Neural progenitor cell (in vitro differentiated cells): ENCODE data around the gene SLC38A1. TPM values are rescaled to one million over a fixed set of nuclear protein-coding genes. Genes with fewer than 3 reads are reported as not detected.

Source experiments
- DNase-seq: peaks from one replicate; pipeline ENCODE4 v3.0.0-alpha.2; 2016; ENCODE audit warnings: low spot score
- H2AFZ ChIP-seq: fragments of 200-600 bp; sonication (generic); replicated peaks from 2 replicates; pipeline ENCODE4 v1.6.1; 2016; ENCODE audit warnings: antibody characterized with exemption
- H3F3A ChIP-seq: fragments of 200-600 bp; sonication (generic); 2 replicates; pipeline ENCODE4 v1.6.1; 2016; ENCODE audit warnings: antibody characterized with exemption, low read depth
- H3K27ac ChIP-seq: fragments of 200-600 bp; sonication (generic); 2 replicates; pipeline ENCODE4 v1.5.1; 2016; ENCODE audit warnings: mild to moderate bottlenecking
- H3K27me3 ChIP-seq: fragments of 200-600 bp; sonication (generic); 2 replicates; pipeline ENCODE4 v1.6.1; 2016; ENCODE audit warnings: mild to moderate bottlenecking, moderate library complexity
- H3K36me3 ChIP-seq: fragments of 200-600 bp; sonication (generic); 2 replicates; pipeline ENCODE4 v1.5.1; 2016
- H3K4me1 ChIP-seq: fragments of 200-600 bp; sonication (generic); 2 replicates; pipeline ENCODE4 v1.6.1; 2016; ENCODE audit warnings: mixed run types
- H3K4me2 ChIP-seq: fragments of 200-600 bp; sonication (generic); 2 replicates; pipeline ENCODE4 v1.6.1; 2016
- H3K4me3 ChIP-seq: fragments of 200-600 bp; sonication (generic); 2 replicates; pipeline ENCODE4 v1.5.1; 2016
- H3K79me2 ChIP-seq: fragments of 200-600 bp; sonication (generic); 2 replicates; pipeline ENCODE4 v1.6.1; 2016; ENCODE audit warnings: low read depth
- H3K9ac ChIP-seq: fragments of 200-600 bp; sonication (generic); 2 replicates; pipeline ENCODE4 v1.6.1; 2016
- H3K9me3 ChIP-seq: fragments of 200-600 bp; sonication (generic); 2 replicates; pipeline ENCODE4 v1.5.1; 2016; ENCODE audit warnings: low read depth
- H4K20me1 ChIP-seq: fragments of 200-600 bp; sonication (generic); 2 replicates; pipeline ENCODE4 v1.6.1; 2016; ENCODE audit warnings: low read depth
- H3K27ac Mint-ChIP-seq: 3 replicates; pipeline ENCODE4 v1.8.0; 2021; ENCODE audit warnings: mixed read lengths
- H3K27me3 Mint-ChIP-seq: 2 replicates; pipeline ENCODE4 v1.8.0; 2022; ENCODE audit warnings: low read depth, mild to moderate bottlenecking, inconsistent platforms, moderate library complexity, mixed read lengths; ENCODE audit not compliant: insufficient read depth
- H3K36me3 Mint-ChIP-seq: 3 replicates; pipeline ENCODE4 v1.8.0; 2021; ENCODE audit warnings: mixed read lengths
- H3K4me1 Mint-ChIP-seq: 3 replicates; pipeline ENCODE4 v1.8.0; 2021; ENCODE audit warnings: mixed read lengths
- H3K4me3 Mint-ChIP-seq: 3 replicates; pipeline ENCODE4 v1.8.0; 2021; ENCODE audit warnings: mild to moderate bottlenecking, moderate library complexity, mixed read lengths
- H3K9me3 Mint-ChIP-seq: 3 replicates; pipeline ENCODE4 v1.8.0; 2020; ENCODE audit warnings: mixed read lengths
- EZH2 ChIP-seq: fragments of 200-600 bp; sonication (generic); IDR thresholded peaks from 2 replicates; pipeline ENCODE4 v1.6.1; 2017; ENCODE audit warnings: antibody characterized with exemption, mild to moderate bottlenecking, moderate library complexity
- EZH2phosphoT487 ChIP-seq: fragments of 200-600 bp; sonication (generic); IDR thresholded peaks from 2 replicates; pipeline ENCODE4 v1.6.1; 2017; ENCODE audit warnings: antibody characterized with exemption
- total RNA-seq: library from RNA; depleted of rRNA; stranded (reverse); fragments of >200 nt; gene quantifications from 2 replicates; pipeline ENCODE4 v1.2.3, GENCODE V29; 2015; ENCODE audit warnings: low replicate concordance
- TF ChIP-seq, protein P1 (sequence below): fragments of 200-600 bp; sonication (generic); IDR thresholded peaks from 2 replicates; pipeline ENCODE4 v1.5.1; 2017; ENCODE audit warnings: antibody characterized with exemption, mild to moderate bottlenecking

SLC38A1 gene
- total RNA-seq, 1 donor from 2014 or later: 142 TPM

GRCh38 chr12:46154221-46154985 is 114.4 kb downstream of the SLC38A1 start:
- no peak overlapping the region for H3K4me3 Mint-ChIP-seq
- DNase-seq: no peak
- Histone ChIP-seq H3K4me1 (peaks cover 13% of the 10 kb centered on the region), H3K4me2 (no peak overlapping the region), H4K20me1 (no peaks in the 10 kb centered on the region), H3K9me3 (no peaks in the 10 kb centered on the region), H3K27me3 (no peaks in the 10 kb centered on the region), H2AFZ (no peak overlapping the region), H3K36me3 (no peaks in the 10 kb centered on the region), H3K4me3 (no peak overlapping the region), H3K27ac (no peak overlapping the region), H3K9ac (no peak overlapping the region), H3K79me2 (no peaks in the 10 kb centered on the region), H3F3A (no peaks in the 10 kb centered on the region)
- H3K27ac Mint-ChIP-seq: no peak overlapping the region
- no peak for TF ChIP-seq EZH2
- TF ChIP-seq, protein P1, sequence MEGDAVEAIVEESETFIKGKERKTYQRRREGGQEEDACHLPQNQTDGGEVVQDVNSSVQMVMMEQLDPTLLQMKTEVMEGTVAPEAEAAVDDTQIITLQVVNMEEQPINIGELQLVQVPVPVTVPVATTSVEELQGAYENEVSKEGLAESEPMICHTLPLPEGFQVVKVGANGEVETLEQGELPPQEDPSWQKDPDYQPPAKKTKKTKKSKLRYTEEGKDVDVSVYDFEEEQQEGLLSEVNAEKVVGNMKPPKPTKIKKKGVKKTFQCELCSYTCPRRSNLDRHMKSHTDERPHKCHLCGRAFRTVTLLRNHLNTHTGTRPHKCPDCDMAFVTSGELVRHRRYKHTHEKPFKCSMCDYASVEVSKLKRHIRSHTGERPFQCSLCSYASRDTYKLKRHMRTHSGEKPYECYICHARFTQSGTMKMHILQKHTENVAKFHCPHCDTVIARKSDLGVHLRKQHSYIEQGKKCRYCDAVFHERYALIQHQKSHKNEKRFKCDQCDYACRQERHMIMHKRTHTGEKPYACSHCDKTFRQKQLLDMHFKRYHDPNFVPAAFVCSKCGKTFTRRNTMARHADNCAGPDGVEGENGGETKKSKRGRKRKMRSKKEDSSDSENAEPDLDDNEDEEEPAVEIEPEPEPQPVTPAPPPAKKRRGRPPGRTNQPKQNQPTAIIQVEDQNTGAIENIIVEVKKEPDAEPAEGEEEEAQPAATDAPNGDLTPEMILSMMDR: no peak
- TF ChIP-seq EZH2phosphoT487: no peak
- peaks cover 11% of the 10 kb centered on the region for H3K9me3 Mint-ChIP-seq
- H3K4me1 Mint-ChIP-seq: peaks cover 8% of the 10 kb centered on the region
- no peaks in the 10 kb centered on the region for H3K36me3 Mint-ChIP-seq
- no peaks in the 10 kb centered on the region for H3K27me3 Mint-ChIP-seq

- DNase-seq: peak; percentile 20
- Mint-ChIP-seq H3K4me3 (no peak overlapping the region), H3K9me3 (peaks cover 11% of the 10 kb centered on the region), H3K36me3 (no peaks in the 10 kb centered on the region), H3K27me3 (no peaks in the 10 kb centered on the region), H3K4me1 (peaks cover 12% of the 10 kb centered on the region), H3K27ac (no peak overlapping the region)
- no peaks in the 10 kb centered on the region for H4K20me1 ChIP-seq
- no peaks in the 10 kb centered on the region for H3K9me3 ChIP-seq
- H3K79me2 ChIP-seq: no peaks in the 10 kb centered on the region
- no peak overlapping the region for H3K4me2 ChIP-seq
- H3K9ac ChIP-seq: no peak overlapping the region
- H3K4me1 ChIP-seq: peaks cover 13% of the 10 kb centered on the region
- H3K36me3 ChIP-seq: no peaks in the 10 kb centered on the region
- H3K4me3 ChIP-seq: no peak overlapping the region
- H2AFZ ChIP-seq: no peak overlapping the region
- no peak overlapping the region for H3K27ac ChIP-seq
- H3F3A ChIP-seq: no peaks in the 10 kb centered on the region
- H3K27me3 ChIP-seq: no peaks in the 10 kb centered on the region
- no peak for TF ChIP-seq EZH2phosphoT487
- TF ChIP-seq, protein P1: peak; percentile 73
Observed at GRCh38 chr12:46153268-46153872, 115.5 kb downstream of the SLC38A1 start.

- Histone ChIP-seq H3K79me2 (no peaks in the 10 kb centered on the region), H3K9ac (no peak overlapping the region), H3K36me3 (no peaks in the 10 kb centered on the region), H3F3A (no peaks in the 10 kb centered on the region), H3K27me3 (no peaks in the 10 kb centered on the region), H3K4me1 (peaks cover 13% of the 10 kb centered on the region), H3K4me3 (no peak overlapping the region), H3K4me2 (no peak overlapping the region), H3K27ac (no peak overlapping the region), H3K9me3 (no peaks in the 10 kb centered on the region), H4K20me1 (no peaks in the 10 kb centered on the region), H2AFZ (no peak overlapping the region)
- Mint-ChIP-seq H3K27ac (no peak overlapping the region), H3K9me3 (peaks cover 11% of the 10 kb centered on the region), H3K4me3 (no peak overlapping the region), H3K27me3 (no peaks in the 10 kb centered on the region), H3K36me3 (no peaks in the 10 kb centered on the region), H3K4me1 (peaks cover 14% of the 10 kb centered on the region)
- TF ChIP-seq EZH2: no peak
- no peak for TF ChIP-seq EZH2phosphoT487
- TF ChIP-seq, protein P1: no peak
- peak; percentile 12 for DNase-seq
Observed at GRCh38 chr12:46152456-46152855, 116.4 kb downstream of the SLC38A1 start.
